Measurements from ENCODE around the gene ANKRD11. TPM values are rescaled to one million over a fixed set of nuclear protein-coding genes. Genes with fewer than 3 reads are reported as not detected.

The ANKRD11 gene
- total RNA-seq, 1 experiment from 2014 or later = 99.4 TPM

DNA sequence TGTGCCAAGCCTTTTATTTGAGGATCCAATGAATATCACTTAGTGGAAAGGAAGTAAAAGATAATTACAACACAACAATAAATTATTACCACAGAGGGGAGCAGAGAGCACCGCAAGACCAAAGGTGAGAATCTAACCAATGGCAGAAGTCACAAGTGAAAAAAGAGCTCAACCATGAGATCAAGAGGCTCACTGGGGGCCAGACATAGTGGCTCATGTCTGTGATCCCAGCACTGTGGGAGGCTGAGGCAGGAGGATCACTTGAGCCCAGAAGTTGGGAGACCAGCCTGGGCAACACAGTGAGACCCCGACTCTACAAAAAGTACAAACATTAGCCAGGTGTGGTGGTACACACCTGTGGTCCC, 17.7 kb downstream of the ANKRD11 start:
- no peaks in the 10 kb centered on the region for H3K9me3 ChIP-seq (ENCODE audit: control insufficient read depth, insufficient read depth, low read depth, low read length)
- intact Hi-C loops (cut with micrococcal nuclease; ENCODE audit: unreplicated experiment) (no loop called here), in situ Hi-C loops (cut with HindIII; ENCODE audit: low pct_unique_long_range_greater_than_20kb, low sequenced_read_pairs) (no loop called here)
- TF ChIP-seq, protein P1, sequence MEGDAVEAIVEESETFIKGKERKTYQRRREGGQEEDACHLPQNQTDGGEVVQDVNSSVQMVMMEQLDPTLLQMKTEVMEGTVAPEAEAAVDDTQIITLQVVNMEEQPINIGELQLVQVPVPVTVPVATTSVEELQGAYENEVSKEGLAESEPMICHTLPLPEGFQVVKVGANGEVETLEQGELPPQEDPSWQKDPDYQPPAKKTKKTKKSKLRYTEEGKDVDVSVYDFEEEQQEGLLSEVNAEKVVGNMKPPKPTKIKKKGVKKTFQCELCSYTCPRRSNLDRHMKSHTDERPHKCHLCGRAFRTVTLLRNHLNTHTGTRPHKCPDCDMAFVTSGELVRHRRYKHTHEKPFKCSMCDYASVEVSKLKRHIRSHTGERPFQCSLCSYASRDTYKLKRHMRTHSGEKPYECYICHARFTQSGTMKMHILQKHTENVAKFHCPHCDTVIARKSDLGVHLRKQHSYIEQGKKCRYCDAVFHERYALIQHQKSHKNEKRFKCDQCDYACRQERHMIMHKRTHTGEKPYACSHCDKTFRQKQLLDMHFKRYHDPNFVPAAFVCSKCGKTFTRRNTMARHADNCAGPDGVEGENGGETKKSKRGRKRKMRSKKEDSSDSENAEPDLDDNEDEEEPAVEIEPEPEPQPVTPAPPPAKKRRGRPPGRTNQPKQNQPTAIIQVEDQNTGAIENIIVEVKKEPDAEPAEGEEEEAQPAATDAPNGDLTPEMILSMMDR (IDR thresholded peaks at IDR 0.05) = no peak
- TF ChIP-seq POLR2AphosphoS5 (IDR thresholded peaks at IDR 0.05; ENCODE audit: low read depth, low read length) (no peak), SIN3A (IDR thresholded peaks at IDR 0.05; ENCODE audit: borderline replicate concordance, insufficient read depth, low read depth, low read length) (no peak), TCF7L2 (IDR thresholded peaks at IDR 0.05; ENCODE audit: low read depth, low read length) (no peak)
- TF ChIP-seq, protein P2, sequence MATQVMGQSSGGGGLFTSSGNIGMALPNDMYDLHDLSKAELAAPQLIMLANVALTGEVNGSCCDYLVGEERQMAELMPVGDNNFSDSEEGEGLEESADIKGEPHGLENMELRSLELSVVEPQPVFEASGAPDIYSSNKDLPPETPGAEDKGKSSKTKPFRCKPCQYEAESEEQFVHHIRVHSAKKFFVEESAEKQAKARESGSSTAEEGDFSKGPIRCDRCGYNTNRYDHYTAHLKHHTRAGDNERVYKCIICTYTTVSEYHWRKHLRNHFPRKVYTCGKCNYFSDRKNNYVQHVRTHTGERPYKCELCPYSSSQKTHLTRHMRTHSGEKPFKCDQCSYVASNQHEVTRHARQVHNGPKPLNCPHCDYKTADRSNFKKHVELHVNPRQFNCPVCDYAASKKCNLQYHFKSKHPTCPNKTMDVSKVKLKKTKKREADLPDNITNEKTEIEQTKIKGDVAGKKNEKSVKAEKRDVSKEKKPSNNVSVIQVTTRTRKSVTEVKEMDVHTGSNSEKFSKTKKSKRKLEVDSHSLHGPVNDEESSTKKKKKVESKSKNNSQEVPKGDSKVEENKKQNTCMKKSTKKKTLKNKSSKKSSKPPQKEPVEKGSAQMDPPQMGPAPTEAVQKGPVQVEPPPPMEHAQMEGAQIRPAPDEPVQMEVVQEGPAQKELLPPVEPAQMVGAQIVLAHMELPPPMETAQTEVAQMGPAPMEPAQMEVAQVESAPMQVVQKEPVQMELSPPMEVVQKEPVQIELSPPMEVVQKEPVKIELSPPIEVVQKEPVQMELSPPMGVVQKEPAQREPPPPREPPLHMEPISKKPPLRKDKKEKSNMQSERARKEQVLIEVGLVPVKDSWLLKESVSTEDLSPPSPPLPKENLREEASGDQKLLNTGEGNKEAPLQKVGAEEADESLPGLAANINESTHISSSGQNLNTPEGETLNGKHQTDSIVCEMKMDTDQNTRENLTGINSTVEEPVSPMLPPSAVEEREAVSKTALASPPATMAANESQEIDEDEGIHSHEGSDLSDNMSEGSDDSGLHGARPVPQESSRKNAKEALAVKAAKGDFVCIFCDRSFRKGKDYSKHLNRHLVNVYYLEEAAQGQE (IDR thresholded peaks at IDR 0.05; ENCODE audit: insufficient read depth in 1 of 2, low read depth in 2 of 2, low read length in 1 of 2) = no peak
- no peaks in the 10 kb centered on the region for H3K27me3 ChIP-seq (ENCODE audit: control insufficient read depth, insufficient read depth, low read length)
- DNase-seq (ENCODE audit: low read depth, low spot score) (no peak), ATAC-seq (no peak)
- no peak overlapping the region for H3K27ac ChIP-seq (ENCODE audit: low read length)
- POLR2A ChIA-PET = interaction anchor here (0.6 kb wide), 1 partner anchor 16 kb away, joined by 3 read pairs; no protein-coding TSS in a partner anchor
- peaks cover 46% of the 10 kb centered on the region for H3K4me1 ChIP-seq (ENCODE audit: control insufficient read depth, insufficient read depth, low read length)
- no peak overlapping the region for H3K4me3 ChIP-seq (ENCODE audit: low read depth in 2 of 2, low read length in 2 of 2)
- no TSS peak for BruUV-seq (replicated peaks)
- H3K36me3 ChIP-seq (ENCODE audit: control insufficient read depth, insufficient read depth, low read length) = no peaks in the 10 kb centered on the region
- CTCF ChIA-PET = no interaction called here

DNA sequence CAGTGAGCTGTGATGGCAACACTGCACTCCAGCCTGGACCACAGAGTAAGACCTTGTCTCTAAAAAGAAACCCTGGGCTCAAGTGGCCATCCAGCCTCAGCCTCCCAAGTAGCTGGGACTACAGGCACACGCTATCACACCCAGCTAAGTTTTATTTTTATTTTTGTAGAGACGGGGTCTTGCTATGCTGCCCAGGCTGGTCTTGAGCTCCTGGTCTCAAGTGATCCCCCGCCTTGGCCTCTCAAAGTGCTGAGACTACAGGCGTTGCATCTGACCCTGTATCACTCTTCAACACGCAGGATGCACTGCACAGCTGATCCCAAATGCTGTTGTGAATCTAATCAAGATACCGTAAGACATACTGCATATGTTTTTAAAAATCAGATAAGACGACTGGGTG, 23.0 kb downstream of the ANKRD11 start:
- TF ChIP-seq POLR2AphosphoS5 (IDR thresholded peaks at IDR 0.05; ENCODE audit: low read depth, low read length) = no peak
- no peak for TF ChIP-seq SIN3A (IDR thresholded peaks at IDR 0.05; ENCODE audit: borderline replicate concordance, insufficient read depth, low read depth, low read length)
- TF ChIP-seq, protein P2 (IDR thresholded peaks at IDR 0.05; ENCODE audit: insufficient read depth in 1 of 2, low read depth in 2 of 2, low read length in 1 of 2) = no peak
- TF ChIP-seq TCF7L2 (IDR thresholded peaks at IDR 0.05; ENCODE audit: low read depth, low read length) = no peak
- TF ChIP-seq, protein P1 (IDR thresholded peaks at IDR 0.05) = no peak
- in situ Hi-C loops (cut with HindIII; ENCODE audit: low pct_unique_long_range_greater_than_20kb, low sequenced_read_pairs) (no loop called here), intact Hi-C loops (cut with micrococcal nuclease; ENCODE audit: unreplicated experiment) (no loop called here)
- ChIA-PET CTCF (no interaction called here), POLR2A (no interaction called here)
- ATAC-seq (no peak), DNase-seq (ENCODE audit: low read depth, low spot score) (no peak)
- Histone ChIP-seq H3K36me3 (ENCODE audit: control insufficient read depth, insufficient read depth, low read length) (no peaks in the 10 kb centered on the region), H3K4me1 (ENCODE audit: control insufficient read depth, insufficient read depth, low read length) (peaks cover 27% of the 10 kb centered on the region), H3K9me3 (ENCODE audit: control insufficient read depth, insufficient read depth, low read depth, low read length) (no peaks in the 10 kb centered on the region), H3K27me3 (ENCODE audit: control insufficient read depth, insufficient read depth, low read length) (no peaks in the 10 kb centered on the region), H3K27ac (ENCODE audit: low read length) (no peak overlapping the region), H3K4me3 (ENCODE audit: low read depth in 2 of 2, low read length in 2 of 2) (no peak overlapping the region)
- BruUV-seq (replicated peaks) = no TSS peak

Data from Panc1 (cell line).